Heart left ventricle (tissue), 13 donors: ENCODE measurements around the gene L3MBTL3.

Experiments
- CTCF ChIP-seq, 12 donors: fragments of 200-600 bp; sonication (generic) in 4 of 12; IDR thresholded peaks; one replicate each; pipeline versions ENCODE4 v1.5.0 to v1.8.0; 2018 to 2022; ENCODE audit warnings: antibody characterized with exemption in 12 of 12, mild to moderate bottlenecking in 5 of 12
- POLR2A ChIP-seq, 2 donors: fragments of 450-650 bp; IDR thresholded peaks; one replicate each; pipeline ENCODE4 v1.6.1; 2017; ENCODE audit warnings: antibody characterized with exemption in 2 of 2, mild to moderate bottlenecking in 2 of 2, moderate library complexity in 2 of 2
- donor health status: ischemic (EF 13 %, LVEDD 7.1; RV severe dilation, severe dysfunction).
- donor health status: DM: no; HTN: yes; CAD: no.
- donor health status: DM: no; HTN: no; CAD: no.
- donor health status: ischemic (EF 25% LVEDD 6.9; RV normal size, moderate dysfunction).
- donor health status: ischemic (EF 25% LVEDD 5.7; RV mildly dilated, moderate dysfunction).
- donor health status: ischemic (EF 35%, LVEDD 5.7; RV mildly dilated, moderate dysfunction).
- donor health status: nonischemic (EF 11% LVEDD 7.7; RV severe dilation, severe dysfunction).
- donor health status: DM: yes; HTN: yes; CAD: no.
- donor health status: PGD.
- donor health status: ischemic (EF 29% LVEDD 5.4; RV normal size, mild dysfunction).
- donor health status: nonischemic (EF 23%, LVEDD 6.1; RV moderate dilation, normal function).

- TF ChIP-seq POLR2A (IDR thresholded peaks at IDR 0.05) (no peak), CTCF (IDR thresholded peaks at IDR 0.05) (no peak)
Observed at GRCh38 chr6:130132286-130132701, 113.9 kb downstream of the L3MBTL3 start.
